HepG2 (cell line): Measurements from ENCODE around the gene KRT36. TPM values are rescaled to one million over a fixed set of nuclear protein-coding genes. Genes with fewer than 3 reads are reported as not detected.

Source experiments
- ATAC-seq: fragments of 200-7000 bp; cut with Tn5 transposase; 3 replicates; pipeline ENCODE4 v1.9.1; 2020; ENCODE audit warnings: mild to moderate bottlenecking, moderate library complexity
- BruUV-seq: library from RNA; stranded (reverse); fragments of 400-500 nt; replicated peaks from 2 replicates; lab custom pipeline; 2021; lab: Mats Ljungman, UMichigan
- CTCF ChIA-PET: fragments of 300-600 bp; formaldehyde crosslinking; extraction: SDS; loops from one replicate; lab custom pipeline; 2021; ENCODE audit warnings: low total read pairs, inconsistent platforms, low intra/inter-chr PET ratio; lab: Yijun Ruan, JAX
- POLR2A ChIA-PET: fragments of 350-600 bp; sonication (Branson Sonifier 250); formaldehyde crosslinking; loops from one replicate; lab custom pipeline; 2020; ENCODE audit warnings: antibody characterized with exemption, inconsistent platforms; lab: Yijun Ruan, JAX
- DNase-seq: peaks from one replicate; pipeline ENCODE4 v3.0.0-alpha.2; 2015; ENCODE audit warnings: low spot score
- FAIRE-seq: peaks from 3 replicates; lab custom pipeline; 2011; peaks lifted over from hg19 to GRCh38; lab: Jason Lieb, UNC
- H2AFZ ChIP-seq: one replicate; pipeline ENCODE4 v1.6.1; 2011; ENCODE audit warnings: low read length, inconsistent platforms
- H3K27ac ChIP-seq: fragments of 300-600 bp; 3 replicates; pipeline ENCODE4 v1.8.0; 2011; ENCODE audit warnings: mixed run types, mild to moderate bottlenecking, mixed read lengths, low read length, inconsistent platforms; ENCODE audit not compliant: insufficient read depth; ENCODE audit errors: extremely low read length
- H3K27me3 ChIP-seq, 2 experiments: fragments of 200-600 bp in 1 of 2; 2 replicates in 1 of 2; 3 replicates in 1 of 2; pipeline versions ENCODE4 v1.6.0 to v1.8.0; 2011; ENCODE audit warnings: low read length in 2 of 2, mild to moderate bottlenecking in 2 of 2, moderate library complexity in 2 of 2, inconsistent platforms in 1 of 2; ENCODE audit not compliant: insufficient read depth in 2 of 2, control insufficient read depth in 1 of 2
- H3K36me3 ChIP-seq, 2 experiments: fragments of 200-600 bp in 1 of 2; replicated peaks in 1 of 2; 2 replicates in 1 of 2; 3 replicates in 1 of 2; pipeline versions ENCODE4 v1.5.1 to v1.8.0; 2011; ENCODE audit warnings: low read length in 2 of 2, inconsistent platforms in 1 of 2; ENCODE audit not compliant: insufficient read depth in 2 of 2, control insufficient read depth in 1 of 2
- H3K4me1 ChIP-seq: 2 replicates; pipeline ENCODE4 v1.5.1; 2012; ENCODE audit warnings: low read length, inconsistent platforms; ENCODE audit not compliant: insufficient read depth
- H3K4me2 ChIP-seq: 2 replicates; pipeline ENCODE4 v1.6.0; 2011; ENCODE audit warnings: low read depth, low read length, inconsistent platforms
- H3K4me3 ChIP-seq, 3 experiments: fragments of 200-600 bp in 1 of 3; sonication (generic), shearing (Covaris generic) in 1 of 3; replicated peaks in 1 of 3; 2 replicates each; pipeline ENCODE4 v1.5.1; 2011 to 2016; ENCODE audit warnings: low read length in 3 of 3, inconsistent platforms in 2 of 3, low read depth in 2 of 3, mild to moderate bottlenecking in 2 of 3, control low read depth in 1 of 3, mixed read lengths in 1 of 3; ENCODE audit not compliant: insufficient read depth in 1 of 3
- H3K79me2 ChIP-seq: one replicate; pipeline ENCODE4 v1.6.1; 2011; ENCODE audit warnings: low read length, inconsistent platforms; ENCODE audit not compliant: insufficient read depth
- H3K9ac ChIP-seq: 2 replicates; pipeline ENCODE4 v1.6.0; 2011; ENCODE audit warnings: mild to moderate bottlenecking, low read depth, low read length, inconsistent platforms; ENCODE audit not compliant: insufficient read depth
- H3K9me3 ChIP-seq: 2 replicates; pipeline ENCODE4 v1.5.1; 2012; ENCODE audit warnings: mild to moderate bottlenecking, low read length
- H4K20me1 ChIP-seq: 2 replicates; pipeline ENCODE4 v1.6.0; 2011; ENCODE audit warnings: inconsistent platforms, mild to moderate bottlenecking, low read length, moderate library complexity; ENCODE audit not compliant: insufficient read depth
- CHD2 ChIP-seq: IDR thresholded peaks from 2 replicates; pipeline ENCODE4 v1.6.1; 2011; ENCODE audit warnings: low read depth, low read length, improper control_type of control experiment
- CTCF ChIP-seq: sonication (generic); formaldehyde crosslinking; IDR thresholded peaks from 2 replicates; pipeline ENCODE4 v1.5.0; 2020; ENCODE audit warnings: mild to moderate bottlenecking, missing genetic modification reagents, moderate library complexity
- MAFG ChIP-seq: sonication (generic); formaldehyde crosslinking; IDR thresholded peaks from 2 replicates; pipeline ENCODE4 v1.5.1; 2020; ENCODE audit warnings: mild to moderate bottlenecking, missing genetic modification reagents
- SKI ChIP-seq: fragments of 450-650 bp; IDR thresholded peaks from one replicate; pipeline ENCODE4 v1.6.1; 2018; ENCODE audit warnings: mild to moderate bottlenecking; ENCODE audit not compliant: partially characterized antibody
- STAG1 ChIP-seq: sonication (generic); formaldehyde crosslinking; IDR thresholded peaks from 2 replicates; pipeline ENCODE4 v1.4.0; 2020; ENCODE audit warnings: missing genetic modification reagents
- YEATS2 ChIP-seq: sonication (generic); formaldehyde crosslinking; IDR thresholded peaks from 2 replicates; pipeline ENCODE4 v1.4.0; 2020; ENCODE audit warnings: missing genetic modification reagents, borderline replicate concordance
- ZFAT ChIP-seq: sonication (generic); formaldehyde crosslinking; conservative IDR thresholded peaks from 2 replicates; pipeline ENCODE4 v1.8.1; 2023; ENCODE audit warnings: missing genetic modification reagents, inconsistent platforms
- WGBS: methylation state at CpG from one replicate; pipeline ENCODE4 v1.1.6; 2017; ENCODE audit warnings: low lambda C conversion rate; 5-methylcytosine and 5-hydroxymethylcytosine counted together
- in situ Hi-C: cut with HindIII; loops from 2 replicates; pipeline ENCODE4 v1.10.0; 2017; ENCODE audit warnings: low pct_unique_long_range_greater_than_20kb; ENCODE audit not compliant: extremely low pct_ligation_motif_present
- intact Hi-C: fragments of 100-400 bp; cut with micrococcal nuclease; formaldehyde crosslinking; loops from one replicate; pipeline ENCODE4 v1.10.0; 2022; ENCODE audit not compliant: unreplicated experiment
- polyA plus RNA-seq, 8 experiments: library from polyadenylated mRNA; depleted of rRNA in 3 of 8; stranded (reverse) in 7 of 8; unstranded in 1 of 8; fragments of >200 nt; fragmentation: Illumina TruSeq in 4 of 8; extraction: Trizol in 4 of 8; gene quantifications; 2 replicates each; pipeline versions ENCODE4 v1.2.1 to v1.2.3, GENCODE V29; 2011 to 2016; ENCODE audit warnings: low read depth in 4 of 8, missing spikeins in 1 of 8, mixed read lengths in 1 of 8; ENCODE audit not compliant: insufficient read depth in 1 of 8
- total RNA-seq, 5 experiments: library from RNA; depleted of rRNA; stranded (reverse); fragments of >200 nt; fragmentation: Illumina TruSeq; extraction: Trizol; gene quantifications; 2 replicates each; pipeline ENCODE4 v1.2.3, GENCODE V29; 2016; ENCODE audit warnings: low read depth in 1 of 5

The KRT36 gene
- total and polyA plus RNA-seq, 2 of the 13 experiments (the other 11 are each of a cell fraction or from before 2014, with no cell fraction given) = not detected

GRCh38 chr17:41534899-41535546 is 45.3 kb upstream of the KRT36 start:
- Histone ChIP-seq H3K36me3 (no peaks in the 10 kb centered on the region), H3K79me2 (no peaks in the 10 kb centered on the region)
- no peak for TF ChIP-seq ZFAT
- TF ChIP-seq CHD2 = no peak
- TF ChIP-seq SKI = no peak
- TF ChIP-seq YEATS2 (CRISPR knock-in tag) = no peak
- TF ChIP-seq CTCF (CRISPR knock-in tag) = 0 out of 2 replicates have a peak, but pooled peaks have one; percentile 8
- no peak for TF ChIP-seq MAFG
- 0 out of 2 replicates have a peak, but pooled peaks have one; percentile 9 for TF ChIP-seq STAG1
- TF ChIP-seq, all 625 proteins: peak for 2
- Histone ChIP-seq H3K27me3 (peaks cover 0 to 9% of the 10 kb centered on the region in 2 experiments; a peak in 2 of 5 replicates), H3K4me2 (no peak overlapping the region), H3K9me3 (no peaks in the 10 kb centered on the region), H2AFZ (no peak overlapping the region), H4K20me1 (no peaks in the 10 kb centered on the region), H3K4me3 (no peak overlapping the region), H3K4me1 (peaks cover 64% of the 10 kb centered on the region), H3K27ac (no peak overlapping the region), H3K9ac (no peak overlapping the region)
- FAIRE-seq (no peak), DNase-seq (no peak), ATAC-seq (no peak)
- in situ Hi-C loops = no loop called here
- ChIA-PET POLR2A (no interaction called here), CTCF (interaction anchor here (1.3 to 1.7 kb wide), 2 partner anchors 14 to 48 kb away, joined by 3 read pairs; no protein-coding TSS in a partner anchor)
- intact Hi-C loops = loop anchor here (10.0 kb wide), 1 partner anchor 120 kb away; no protein-coding TSS in a partner anchor
- no TSS peak for BruUV-seq
- 27% methylated on average over 5 of the region's 7 CpGs for WGBS
